A204.1 (cell line): ENCODE measurements around the gene RAP2A.

Experiments used
- FAIRE-seq: peaks from 2 replicates; lab custom pipeline; 2012; peaks lifted over from hg19 to GRCh38; lab: Jason Lieb, UNC

RAP2A gene

DNA sequence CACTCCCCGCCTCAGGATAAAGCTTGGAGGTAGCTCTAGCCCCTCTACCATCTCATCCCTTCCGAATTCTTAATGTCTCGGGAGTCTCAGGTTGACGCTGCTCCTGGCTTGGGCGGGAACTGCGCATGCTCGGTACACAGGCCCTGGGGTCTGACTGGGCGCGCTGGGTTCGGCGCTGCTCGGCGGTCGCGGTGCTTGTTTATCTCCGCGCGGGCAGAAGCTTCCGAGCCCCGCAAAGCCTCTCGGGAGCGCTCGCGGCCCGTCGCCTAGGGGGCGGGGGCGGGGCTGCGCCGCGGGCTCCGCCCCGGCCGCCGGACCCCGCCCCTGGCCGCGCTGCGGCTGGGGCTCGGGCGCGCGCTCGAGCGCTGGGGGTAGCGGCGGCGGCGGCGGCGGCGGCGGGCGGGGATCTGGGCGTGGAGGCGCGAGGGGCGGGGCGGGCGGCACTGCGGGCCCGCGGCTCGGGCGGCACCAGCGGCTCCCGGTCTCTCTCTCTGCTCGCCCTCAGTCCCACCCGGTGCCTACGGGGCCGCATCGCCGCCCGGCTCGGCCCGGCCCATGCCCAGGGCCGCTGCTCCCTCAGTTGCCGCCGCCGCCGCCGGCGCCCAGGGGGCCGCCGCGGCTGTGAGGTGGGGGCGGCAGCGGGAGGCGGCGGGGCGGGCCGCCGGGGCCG lies at the start of gene RAP2A:
TSS of gene RAP2A (plus strand) at position 443 of the 670 bp plus-strand sequence. CDS start 302 bp downstream, outside the sequence.
- FAIRE-seq: no peak

DNA sequence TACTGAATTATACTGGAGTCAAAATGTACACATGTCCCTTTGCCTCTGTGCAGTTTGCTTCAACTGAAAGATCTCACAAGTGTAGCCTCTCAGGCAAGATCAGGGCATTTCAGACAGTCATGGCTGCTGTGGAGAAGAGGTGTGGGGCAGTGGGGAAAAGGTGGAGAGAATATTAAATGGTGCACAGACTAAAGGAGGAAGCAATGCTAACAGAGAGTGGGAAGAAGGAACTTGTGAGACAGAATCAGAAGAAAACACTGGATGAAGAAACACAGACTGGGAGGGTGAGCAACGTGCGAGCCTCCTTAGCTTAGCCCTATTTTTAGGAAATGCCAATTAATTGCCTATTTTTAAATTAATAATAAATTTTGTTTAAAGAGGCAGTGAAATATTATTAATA lies 49.6 kb upstream of the RAP2A start:
- no peak for FAIRE-seq

DNA sequence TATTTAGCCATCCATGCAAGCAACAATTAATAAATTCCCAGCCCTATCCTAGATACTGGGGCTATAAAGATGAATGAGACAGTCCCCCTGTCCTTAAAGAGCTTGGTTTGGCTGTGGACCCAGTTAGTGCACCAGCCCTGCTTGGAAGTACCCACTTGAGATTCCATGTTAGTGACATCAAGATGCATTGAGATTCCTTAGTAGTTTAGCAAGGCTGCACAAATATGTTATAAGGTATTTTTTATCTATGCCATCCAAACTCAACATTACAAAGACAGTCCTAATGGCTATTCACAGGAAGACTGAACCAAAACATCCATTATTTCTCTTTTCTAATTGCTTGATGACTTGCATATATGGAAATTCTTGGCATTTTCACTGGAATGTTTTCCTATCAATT lies 48.8 kb upstream of the RAP2A start:
- no peak for FAIRE-seq

DNA sequence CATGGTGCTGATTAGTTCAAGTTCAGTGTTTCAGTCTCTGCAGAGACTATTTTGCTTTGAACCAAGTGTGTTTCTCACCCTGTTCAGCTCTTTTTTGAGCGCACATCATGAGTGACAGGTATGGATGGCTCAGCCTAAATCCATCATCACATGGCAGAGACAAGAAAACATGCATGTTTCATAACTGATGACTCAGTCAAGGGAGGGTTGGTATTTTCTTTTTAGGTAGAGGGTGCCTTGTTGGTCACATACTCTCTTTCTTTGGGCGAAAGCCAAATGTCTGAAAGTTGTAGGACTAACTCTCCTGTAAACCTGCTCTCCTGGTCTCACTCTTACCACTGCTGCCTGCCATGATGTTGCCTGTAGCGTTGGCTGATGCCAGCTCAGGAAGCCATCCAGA lies 48.1 kb upstream of the RAP2A start:
- FAIRE-seq: no peak

DNA sequence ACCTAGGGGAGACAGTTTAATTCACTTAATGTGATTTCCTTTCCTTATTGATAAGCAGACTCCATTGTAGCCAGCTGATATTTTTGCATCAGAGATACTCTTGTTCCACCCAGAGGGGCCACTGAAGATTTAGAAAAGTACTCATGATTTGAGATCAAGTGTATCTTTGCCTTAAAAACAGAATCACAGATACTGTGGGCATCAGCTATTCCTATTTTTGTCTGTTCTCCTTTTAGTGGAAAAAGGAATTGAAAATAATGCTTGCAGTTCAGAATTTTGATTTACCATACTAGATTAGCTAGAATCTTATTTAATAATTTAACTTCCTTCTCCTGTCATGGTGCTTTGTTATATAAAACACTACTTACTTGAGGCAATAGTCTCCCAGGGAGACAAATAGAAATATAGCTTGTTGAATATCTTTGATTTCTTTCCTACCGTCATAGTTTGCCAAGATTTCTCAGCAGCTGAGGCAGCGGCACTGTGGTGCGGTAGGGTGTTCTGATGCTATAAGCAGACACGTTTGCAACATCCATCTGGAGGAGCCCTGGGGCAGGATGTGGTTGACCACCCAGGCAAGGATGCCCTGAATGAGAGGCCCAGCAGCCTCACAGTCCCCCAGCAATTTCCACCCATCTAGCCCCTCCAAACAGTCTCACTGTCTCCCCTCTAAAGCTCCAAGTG lies 47.0 kb upstream of the RAP2A start:
- FAIRE-seq: no peak

DNA sequence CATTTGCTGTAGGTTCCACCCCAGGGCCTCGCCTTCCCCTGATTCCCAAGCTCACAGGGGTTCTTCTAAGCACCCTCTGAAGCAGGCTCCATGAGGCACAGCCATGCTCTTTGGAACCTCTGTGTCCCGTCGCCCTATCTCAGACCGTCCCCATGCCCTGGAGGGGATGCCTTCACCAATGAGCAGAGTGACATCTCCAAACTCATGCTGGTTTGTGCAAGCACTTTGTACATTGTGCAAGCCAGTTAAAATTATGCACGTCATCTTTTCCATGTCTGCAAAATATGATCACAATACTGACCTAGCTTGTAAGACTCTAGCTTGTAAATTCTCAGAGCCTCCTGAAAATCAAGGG lies 46.5 kb upstream of the RAP2A start:
- FAIRE-seq: no peak

DNA sequence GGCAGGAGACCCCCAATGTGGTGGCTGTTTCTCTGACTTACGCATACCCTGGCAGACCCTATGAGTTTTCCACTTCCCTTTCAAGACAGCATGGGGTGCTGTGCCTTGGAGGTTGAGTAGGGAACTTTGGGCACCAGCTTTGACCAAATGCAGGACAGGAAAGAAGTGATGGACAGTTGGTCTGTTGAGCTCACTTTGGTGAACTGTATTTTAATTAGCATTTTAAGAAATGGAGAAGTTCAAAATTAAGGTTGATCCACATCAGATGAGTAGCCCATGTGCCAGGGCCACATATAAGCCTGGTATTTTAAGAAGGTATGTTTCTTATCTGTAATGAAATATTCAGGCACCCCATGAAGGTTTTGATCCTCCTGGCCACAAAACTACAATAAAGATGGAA lies 46.1 kb upstream of the RAP2A start:
- no peak for FAIRE-seq

DNA sequence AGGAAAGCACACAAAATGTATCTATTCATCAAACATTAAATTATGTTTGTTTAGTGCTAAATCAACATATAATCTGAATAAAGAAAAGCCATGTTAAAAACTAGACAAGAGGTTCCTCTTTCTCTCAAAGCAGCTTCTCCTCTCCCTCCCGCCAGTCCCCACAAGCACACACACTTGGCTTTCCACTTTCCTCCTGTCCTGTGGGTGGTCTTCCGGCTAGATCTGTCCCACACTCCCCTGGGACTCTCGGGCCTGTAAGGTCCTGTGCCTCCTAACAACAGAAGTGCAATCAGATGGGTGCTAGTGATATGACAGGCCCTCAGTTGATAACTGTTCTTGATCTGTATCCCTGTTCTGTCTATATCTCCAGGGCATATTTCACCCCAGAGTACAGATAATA lies 45.6 kb upstream of the RAP2A start:
- no peak for FAIRE-seq

DNA sequence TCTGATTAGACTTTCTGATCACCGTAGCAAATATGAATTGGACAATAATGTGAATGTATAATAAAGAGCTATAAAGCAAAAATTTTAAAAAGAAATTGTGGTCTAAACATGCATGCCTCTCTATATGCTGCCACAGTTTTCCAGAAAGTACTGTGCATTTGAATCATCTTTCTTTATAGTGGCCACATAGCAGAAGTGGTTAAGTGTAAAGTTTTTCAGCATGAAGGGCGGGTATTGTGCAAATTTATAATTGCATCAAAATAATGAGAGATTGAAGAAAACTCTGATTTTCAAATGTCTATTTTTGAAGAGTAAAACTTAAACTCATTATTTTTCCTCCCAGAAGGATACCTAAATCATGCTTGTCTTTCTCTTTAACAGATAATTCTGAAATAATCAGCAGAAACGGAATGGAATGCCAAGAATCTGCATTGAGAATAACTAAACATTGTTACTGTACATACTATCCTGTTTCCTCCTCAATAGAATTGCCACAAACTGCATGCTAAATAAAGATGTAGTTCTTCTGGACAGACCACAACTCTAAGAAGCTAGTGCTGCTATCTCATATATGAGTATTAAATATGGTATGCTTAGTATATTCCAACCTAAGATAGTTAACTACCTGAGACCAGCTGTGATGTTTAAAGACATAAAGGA lies 42.9 kb upstream of the RAP2A start:
- FAIRE-seq: no peak

DNA sequence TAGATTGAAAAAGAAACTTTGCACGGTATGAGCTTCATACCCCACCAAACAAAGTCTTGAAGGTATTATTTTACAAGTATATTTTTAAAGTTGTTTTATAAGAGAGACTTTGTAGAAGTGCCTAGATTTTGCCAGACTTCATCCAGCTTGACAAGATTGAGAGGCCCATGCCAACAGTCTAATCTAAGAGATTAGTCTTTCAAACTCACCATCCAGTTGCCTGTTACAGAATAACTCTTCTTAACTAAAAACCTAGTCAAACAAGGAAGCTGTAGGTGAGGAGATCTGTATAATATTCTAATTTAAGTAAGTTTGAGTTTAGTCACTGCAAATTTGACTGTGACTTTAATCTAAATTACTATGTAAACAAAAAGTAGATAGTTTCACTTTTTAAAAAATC lies 41.9 kb upstream of the RAP2A start:
- FAIRE-seq: no peak

DNA sequence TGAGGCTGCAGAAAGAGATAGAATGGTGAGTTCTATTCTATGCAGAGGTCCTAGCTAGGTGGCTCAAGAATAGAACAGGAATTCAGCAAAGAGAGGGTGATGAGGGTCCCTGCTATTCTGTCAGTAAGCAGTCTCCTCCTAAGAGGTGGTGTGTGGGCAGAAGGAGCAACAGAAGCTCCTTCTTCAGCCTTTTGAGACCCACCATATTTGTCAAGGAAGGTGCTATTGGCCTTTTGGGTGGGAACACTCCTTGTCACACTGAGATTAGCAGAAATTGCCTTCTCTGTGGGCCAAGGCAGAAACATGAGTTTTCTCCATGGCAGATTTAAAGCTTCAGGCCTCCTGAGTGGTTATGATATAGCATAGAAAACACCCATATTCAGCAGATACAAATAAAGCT lies 39.4 kb upstream of the RAP2A start:
- no peak for FAIRE-seq

DNA sequence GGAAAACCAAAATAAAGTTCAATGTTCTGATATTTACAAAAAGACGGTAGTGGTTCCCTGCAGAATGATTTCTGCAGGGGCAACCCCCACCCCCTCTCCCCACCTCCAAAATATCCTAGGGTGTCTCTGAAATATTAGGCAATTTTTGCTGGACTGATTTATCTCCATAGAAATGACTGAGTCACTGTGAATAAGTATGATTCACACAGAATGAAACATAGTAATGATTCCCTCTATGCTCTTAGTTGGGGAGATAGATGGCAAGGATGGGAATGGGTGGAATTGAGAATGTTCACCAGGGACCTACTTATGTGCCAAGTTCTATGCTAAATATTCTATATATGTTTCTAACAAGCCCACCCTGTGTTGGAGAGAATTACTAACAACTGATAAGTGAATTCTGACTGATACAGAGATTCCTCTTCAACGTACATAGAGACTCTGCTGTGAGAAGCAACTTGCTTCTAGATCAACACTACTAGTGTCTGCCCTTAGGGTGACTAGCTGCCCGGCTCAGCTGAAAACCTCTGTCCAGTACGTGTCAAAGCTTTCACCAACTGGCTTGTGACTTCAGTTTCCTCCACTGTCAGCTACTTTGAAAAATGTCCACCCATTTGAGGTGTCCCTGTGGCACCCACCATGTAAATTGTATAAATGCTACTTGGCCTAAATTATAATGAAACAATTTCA lies 38.4 kb upstream of the RAP2A start:
- FAIRE-seq: no peak

DNA sequence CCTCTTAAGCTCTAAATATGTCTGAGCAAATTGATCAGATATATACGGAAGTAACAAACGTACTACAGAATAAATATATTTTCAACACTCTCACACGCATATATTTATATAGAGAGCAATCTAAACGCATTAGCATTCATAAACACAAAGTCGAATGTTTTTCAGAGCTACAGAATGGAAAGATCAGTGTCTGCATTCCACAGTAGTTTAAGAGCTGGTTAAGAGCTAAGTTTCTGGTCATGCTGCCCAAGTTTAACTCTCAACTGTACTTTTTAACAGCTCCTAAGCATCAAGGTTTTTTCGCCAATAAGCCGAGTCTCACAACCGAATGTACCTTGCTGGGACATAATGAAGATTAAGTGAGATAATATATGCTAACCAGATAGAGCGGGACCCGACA lies 36.7 kb upstream of the RAP2A start:
- FAIRE-seq: no peak

DNA sequence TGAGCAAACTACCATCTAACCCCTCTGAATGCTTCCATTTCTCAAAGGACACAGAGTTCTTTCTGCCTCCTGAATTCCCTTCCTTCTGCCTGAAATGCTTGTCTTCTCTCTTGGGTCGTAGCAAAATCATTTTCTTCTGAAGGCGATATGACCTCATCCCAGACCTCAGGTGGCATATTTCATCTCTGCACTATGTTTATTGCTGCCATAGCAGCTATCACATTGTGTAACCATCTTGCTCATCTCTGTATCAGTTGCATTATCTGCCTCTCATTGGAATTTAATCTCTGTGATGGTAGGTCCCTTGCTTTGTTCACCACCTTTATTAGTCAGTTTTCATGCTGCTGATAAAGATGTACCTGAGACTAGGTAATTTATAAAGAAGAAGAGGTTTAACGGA lies 32.5 kb upstream of the RAP2A start:
- no peak for FAIRE-seq

DNA sequence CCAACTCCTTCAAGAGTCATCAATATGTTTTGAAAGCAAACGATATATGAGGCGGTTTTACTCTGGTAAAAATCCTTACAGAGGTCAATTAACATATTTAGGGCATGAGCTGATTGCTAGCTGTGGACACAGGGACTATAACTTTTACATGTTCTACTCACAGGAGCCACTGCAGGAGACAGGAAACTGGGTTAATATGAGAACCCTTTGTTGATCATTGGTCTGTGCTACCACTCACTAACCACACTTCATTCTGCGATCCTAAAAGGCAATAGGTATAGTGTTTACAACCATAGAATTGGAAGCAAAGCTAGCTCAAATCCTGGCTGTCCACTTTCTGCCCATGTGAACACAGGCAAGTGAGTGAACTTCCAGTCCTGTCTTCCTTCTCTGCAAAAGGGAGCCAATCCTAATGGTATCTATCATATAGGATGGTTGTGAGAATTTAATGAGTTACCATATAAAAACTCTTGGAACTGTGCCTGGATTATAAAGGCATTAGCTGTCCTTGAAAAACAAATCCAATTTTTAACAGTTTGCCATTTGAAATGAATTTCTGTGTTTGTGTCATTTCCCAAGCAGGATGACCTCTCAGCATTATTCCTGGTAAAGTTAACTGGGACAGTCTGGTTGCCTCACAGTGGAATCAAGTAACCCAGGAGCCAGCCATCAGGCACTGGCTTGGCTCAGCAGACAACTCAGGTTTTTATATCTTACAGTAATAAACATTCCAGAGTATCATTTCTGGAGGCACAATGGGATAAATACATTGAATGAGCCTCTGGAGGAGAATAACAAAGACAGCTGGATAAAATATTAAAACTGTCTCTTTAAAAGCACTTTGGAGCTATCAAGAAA lies 29.8 kb upstream of the RAP2A start:
- no peak for FAIRE-seq

DNA sequence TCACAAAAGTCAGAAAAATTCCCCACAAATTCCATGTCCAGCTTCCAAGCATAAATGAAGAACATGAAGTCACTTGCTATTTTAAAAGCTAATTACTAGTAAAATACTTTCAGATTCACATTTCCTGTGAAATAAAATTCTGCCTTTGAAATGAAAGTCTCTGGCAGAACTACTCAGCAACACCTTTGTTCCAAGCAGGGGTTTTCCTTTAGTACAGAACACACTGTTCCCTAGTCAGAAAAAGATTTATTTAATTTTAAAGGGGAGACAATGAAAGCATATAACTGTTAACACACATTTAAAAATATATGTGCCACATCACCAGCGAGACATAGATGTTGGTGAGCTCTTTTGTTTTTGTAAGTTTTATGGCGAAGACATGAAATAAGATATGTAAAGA lies 26.4 kb upstream of the RAP2A start:
- FAIRE-seq: no peak

DNA sequence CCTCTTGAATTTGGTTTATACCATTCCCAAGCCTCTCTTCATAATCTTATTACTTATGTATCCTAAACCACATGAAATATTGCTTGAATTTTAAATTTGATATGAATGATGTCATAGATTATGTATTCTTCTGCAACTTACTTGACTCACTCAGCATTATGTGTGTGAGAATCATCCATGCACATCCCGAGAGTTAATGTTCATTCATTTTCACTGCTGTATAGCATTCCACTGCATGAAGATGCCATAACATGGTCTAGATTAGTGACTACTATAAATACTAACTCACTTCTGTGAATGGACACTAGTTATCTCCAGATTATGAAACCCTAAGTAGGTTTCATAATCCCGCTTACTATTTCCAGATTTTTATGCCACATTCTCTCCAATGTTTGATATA lies 25.0 kb upstream of the RAP2A start:
- no peak for FAIRE-seq

DNA sequence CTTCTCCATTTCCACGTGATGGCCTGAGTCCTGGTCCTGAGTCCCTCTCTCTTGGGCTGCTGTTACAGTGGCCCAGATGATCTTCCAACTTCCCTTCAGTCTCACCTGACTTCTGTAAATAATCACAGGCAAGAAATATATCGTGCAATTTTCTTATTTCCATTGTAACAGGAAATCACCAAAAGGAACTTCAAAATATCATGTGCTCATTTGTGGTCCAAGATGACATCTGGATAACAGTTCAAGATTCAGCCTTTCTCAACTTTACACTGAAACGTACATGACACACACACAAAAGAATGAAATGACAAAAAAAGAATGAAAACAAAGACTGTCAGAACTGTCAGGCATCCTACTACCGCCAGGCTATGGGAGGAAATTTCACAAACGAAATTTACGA lies 22.0 kb upstream of the RAP2A start:
- FAIRE-seq: no peak

DNA sequence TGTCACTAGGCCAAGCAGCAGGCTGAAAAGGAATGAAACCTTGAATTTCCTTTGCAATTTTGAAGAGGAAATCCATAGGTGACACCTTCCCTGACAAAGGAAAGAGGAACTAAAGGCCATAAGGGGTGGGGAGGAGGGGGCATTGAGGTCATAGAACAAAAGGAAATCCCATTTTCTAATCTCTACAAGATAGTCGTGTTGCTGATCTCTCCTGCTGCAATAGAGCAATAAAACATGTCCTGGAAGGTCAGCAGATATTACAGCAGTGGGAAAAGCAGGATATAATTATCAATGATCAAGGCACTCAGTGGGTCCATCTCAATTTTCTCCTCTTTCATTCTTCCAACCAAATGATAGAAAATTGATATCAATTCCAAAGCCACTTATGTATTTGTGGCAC lies 20.3 kb upstream of the RAP2A start:
- FAIRE-seq: no peak

DNA sequence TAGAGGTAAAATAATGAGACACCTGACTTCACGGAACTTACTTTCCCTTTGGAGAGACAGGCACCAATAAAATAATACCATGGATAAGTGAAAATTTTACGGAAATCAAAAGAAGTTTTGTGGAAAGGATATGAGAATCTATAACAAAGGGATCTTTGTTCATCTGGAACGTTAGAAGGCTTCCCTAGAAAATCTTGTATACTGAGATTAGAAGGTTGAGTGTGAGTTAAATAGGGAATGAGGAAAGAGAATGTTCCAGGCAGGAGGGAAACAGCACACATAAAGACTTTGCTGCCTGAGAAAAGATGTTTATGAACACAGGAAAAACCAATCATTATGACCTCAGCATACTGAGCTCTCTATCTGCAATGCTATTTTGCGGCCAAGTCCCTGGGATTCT lies 19.6 kb upstream of the RAP2A start:
- FAIRE-seq: no peak

DNA sequence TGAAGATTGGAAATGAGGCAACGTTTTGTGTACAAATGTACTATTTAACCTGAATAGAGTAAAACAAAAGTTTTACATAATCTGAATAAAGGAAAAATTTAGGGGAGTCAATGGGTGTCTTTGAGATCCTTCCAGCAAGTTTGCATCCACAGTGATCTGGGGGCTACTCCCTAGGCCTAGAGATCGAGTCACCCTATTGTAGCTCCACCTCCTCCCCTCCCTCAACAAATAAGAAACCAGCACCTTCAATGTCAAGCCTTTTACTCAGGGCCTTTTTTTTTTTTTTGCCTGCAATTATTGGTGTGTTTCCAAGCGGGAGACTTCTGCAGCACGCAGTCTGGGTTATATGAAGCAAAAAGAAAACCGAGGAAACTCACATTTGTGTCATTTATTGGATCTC lies 16.3 kb upstream of the RAP2A start:
- no peak for FAIRE-seq
